WTC11 (cell line): Measurements from ENCODE around the gene KLK1. TPM values are rescaled to one million over a fixed set of nuclear protein-coding genes. Genes with fewer than 3 reads are reported as not detected.

Experiments used
- ATAC-seq: fragments of 200-7000 bp; cut with Tn5 transposase; 2 replicates; pipeline ENCODE4 v1.10.0; 2021; ENCODE audit warnings: mild to moderate bottlenecking, moderate library complexity
- CTCF ChIA-PET: fragments of 300-600 bp; sonication (Branson Sonifier 250); formaldehyde crosslinking; loops from one replicate; lab custom pipeline; 2021; ENCODE audit warnings: antibody characterized with exemption; lab: Charles Lee
- POLR2A ChIA-PET: fragments of 350-600 bp; sonication (Branson Sonifier 250); formaldehyde crosslinking; loops from one replicate; lab custom pipeline; 2021; ENCODE audit warnings: antibody characterized with exemption; lab: Charles Lee
- DNase-seq: peaks from one replicate; pipeline ENCODE4 v3.0.0; 2021; ENCODE audit warnings: low spot score
- H3K27ac Mint-ChIP-seq: 2 replicates; pipeline ENCODE4 v1.8.0; 2021; ENCODE audit warnings: mixed read lengths
- H3K27me3 Mint-ChIP-seq: 2 replicates; pipeline ENCODE4 v1.8.0; 2021; ENCODE audit warnings: low read depth, mild to moderate bottlenecking, moderate library complexity, mixed read lengths
- H3K36me3 Mint-ChIP-seq: 2 replicates; pipeline ENCODE4 v1.8.0; 2021; ENCODE audit warnings: mixed read lengths
- H3K4me1 Mint-ChIP-seq: 2 replicates; pipeline ENCODE4 v1.8.0; 2022; ENCODE audit warnings: mixed read lengths
- H3K4me3 Mint-ChIP-seq: 2 replicates; pipeline ENCODE4 v1.8.0; 2021; ENCODE audit warnings: mild to moderate bottlenecking, moderate library complexity, mixed read lengths
- H3K9me3 Mint-ChIP-seq: 2 replicates; pipeline ENCODE4 v1.8.0; 2021; ENCODE audit warnings: mixed read lengths
- ATF2 ChIP-seq: sonication (generic); formaldehyde crosslinking; IDR thresholded peaks from 2 replicates; pipeline ENCODE4 v1.8.1; 2022; ENCODE audit warnings: low read depth, missing genetic modification reagents, borderline replicate concordance
- CDX4 ChIP-seq: fragments of 250-450 bp; sonication (Bioruptor Pico); IDR thresholded peaks from 2 replicates; pipeline ENCODE4 v1.9.0; 2021; ENCODE audit warnings: moderate library complexity, mild to moderate bottlenecking, inconsistent platforms, borderline replicate concordance
- CREB1 ChIP-seq: sonication (generic); formaldehyde crosslinking; IDR thresholded peaks from 2 replicates; pipeline ENCODE4 v1.8.0; 2023; ENCODE audit warnings: mild to moderate bottlenecking, missing genetic modification reagents
- ELF4 ChIP-seq: sonication (generic); formaldehyde crosslinking; IDR thresholded peaks from 2 replicates; pipeline ENCODE4 v1.8.1; 2022; ENCODE audit warnings: low read depth, mild to moderate bottlenecking, moderate library complexity, missing genetic modification reagents
- FOXK1 ChIP-seq: sonication (generic); formaldehyde crosslinking; IDR thresholded peaks from 2 replicates; pipeline ENCODE4 v1.8.0; 2022; ENCODE audit warnings: mild to moderate bottlenecking, moderate library complexity, missing genetic modification reagents
- GABPB1 ChIP-seq: sonication (generic); formaldehyde crosslinking; IDR thresholded peaks from 2 replicates; pipeline ENCODE4 v1.8.1; 2023; ENCODE audit warnings: mild to moderate bottlenecking, missing genetic modification reagents
- HMGA2 ChIP-seq: fragments of 250-450 bp; sonication (Bioruptor Pico); IDR thresholded peaks from 2 replicates; pipeline ENCODE4 v1.4.0; 2021; ENCODE audit warnings: mild to moderate bottlenecking, moderate library complexity
- KAT7 ChIP-seq: sonication (generic); formaldehyde crosslinking; IDR thresholded peaks from 2 replicates; pipeline ENCODE4 v1.8.1; 2023; ENCODE audit warnings: missing genetic modification reagents, mild to moderate bottlenecking, borderline replicate concordance
- MAX ChIP-seq: sonication (generic); formaldehyde crosslinking; IDR thresholded peaks from 2 replicates; pipeline ENCODE4 v1.8.0; 2022; ENCODE audit warnings: mild to moderate bottlenecking, missing genetic modification reagents
- NR1H2 ChIP-seq: sonication (generic); formaldehyde crosslinking; IDR thresholded peaks from 2 replicates; pipeline ENCODE4 v1.9.0; 2021; ENCODE audit warnings: mild to moderate bottlenecking, moderate library complexity, missing genetic modification reagents
- NR3C1 ChIP-seq: sonication (generic); formaldehyde crosslinking; conservative IDR thresholded peaks from 2 replicates; pipeline ENCODE4 v1.8.1; 2023; ENCODE audit warnings: low read depth, mild to moderate bottlenecking, missing genetic modification reagents
- PREB ChIP-seq: sonication (generic); formaldehyde crosslinking; IDR thresholded peaks from 2 replicates; pipeline ENCODE4 v1.8.1; 2022; ENCODE audit warnings: mild to moderate bottlenecking, missing genetic modification reagents, moderate library complexity, borderline replicate concordance
- PRRX2 ChIP-seq: fragments of 250-450 bp; sonication (Bioruptor Pico); IDR thresholded peaks from 2 replicates; pipeline ENCODE4 v1.8.0; 2021; ENCODE audit warnings: mild to moderate bottlenecking
- RELA ChIP-seq: sonication (generic); formaldehyde crosslinking; IDR thresholded peaks from 2 replicates; pipeline ENCODE4 v1.8.1; 2022; ENCODE audit warnings: missing genetic modification reagents, mild to moderate bottlenecking, borderline replicate concordance
- STAT6 ChIP-seq: sonication (generic); formaldehyde crosslinking; conservative IDR thresholded peaks from 2 replicates; pipeline ENCODE4 v1.8.1; 2023; ENCODE audit warnings: mild to moderate bottlenecking, low read depth, missing genetic modification reagents, moderate library complexity
- ZBTB21 ChIP-seq: sonication (generic); formaldehyde crosslinking; IDR thresholded peaks from 2 replicates; pipeline ENCODE4 v1.8.1; 2023; ENCODE audit warnings: mild to moderate bottlenecking, missing genetic modification reagents, borderline replicate concordance
- ZBTB43 ChIP-seq: sonication (generic); formaldehyde crosslinking; IDR thresholded peaks from 2 replicates; pipeline ENCODE4 v1.8.1; 2023; ENCODE audit warnings: mild to moderate bottlenecking, missing genetic modification reagents
- ZNF138 ChIP-seq: sonication (generic); formaldehyde crosslinking; conservative IDR thresholded peaks from 2 replicates; pipeline ENCODE4 v1.8.1; 2022; ENCODE audit warnings: mild to moderate bottlenecking, moderate library complexity, missing genetic modification reagents
- ZNF423 ChIP-seq: fragments of 250-450 bp; sonication (Bioruptor Pico); IDR thresholded peaks from 2 replicates; pipeline ENCODE4 v2.1.2; 2022; ENCODE audit warnings: mild to moderate bottlenecking, moderate library complexity
- total RNA-seq: library from RNA; stranded (reverse); gene quantifications from 3 replicates; pipeline ENCODE4 v1.2.3, GENCODE V29; 2021
- TF ChIP-seq, protein P1 (sequence below): fragments of 250-450 bp; sonication (Bioruptor Pico); IDR thresholded peaks from 2 replicates; pipeline ENCODE4 v1.8.0; 2021; ENCODE audit warnings: mild to moderate bottlenecking
- TF ChIP-seq, protein P2 (sequence below): sonication (generic); formaldehyde crosslinking; IDR thresholded peaks from 2 replicates; pipeline ENCODE4 v1.8.1; 2023; ENCODE audit warnings: mild to moderate bottlenecking, missing genetic modification reagents

The KLK1 gene
- total RNA-seq, 1 experiment from 2014 or later = 3.9 TPM

DNA sequence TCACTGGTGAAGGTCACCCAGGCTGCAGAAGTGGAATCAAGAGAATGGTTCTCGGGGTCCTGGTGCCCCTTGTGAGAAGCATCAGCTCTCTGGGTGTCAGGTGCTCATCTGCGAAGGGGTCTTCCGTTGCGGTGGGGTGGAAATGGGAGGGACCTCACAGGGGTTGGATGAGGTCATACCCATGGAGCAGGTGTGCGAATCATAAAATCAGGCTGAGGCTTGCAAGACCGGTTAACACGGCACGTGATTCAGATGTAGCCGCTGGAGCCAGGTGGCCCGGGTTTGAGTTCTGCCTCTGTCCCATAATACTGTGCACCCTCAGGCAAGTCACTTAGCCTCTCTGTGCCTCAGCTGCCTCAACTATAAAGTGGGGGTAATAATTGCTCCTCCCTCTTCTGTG is 13.7 kb upstream of the KLK1 start:
- TF ChIP-seq STAT6 (CRISPR knock-in tag) = no peak
- TF ChIP-seq MAX (CRISPR knock-in tag) = no peak
- TF ChIP-seq ZBTB43 (CRISPR knock-in tag) = no peak
- TF ChIP-seq NR1H2 (CRISPR knock-in tag) = no peak
- TF ChIP-seq HMGA2 (CRISPR knock-in tag) = no peak
- TF ChIP-seq RELA (CRISPR knock-in tag) = no peak
- TF ChIP-seq PRRX2 (CRISPR knock-in tag) = no peak
- TF ChIP-seq ELF4 (CRISPR knock-in tag) = no peak
- TF ChIP-seq FOXK1 (CRISPR knock-in tag) = no peak
- TF ChIP-seq PREB (CRISPR knock-in tag) = no peak
- no peak for TF ChIP-seq ZNF423 (CRISPR knock-in tag)
- TF ChIP-seq GABPB1 (CRISPR knock-in tag) = no peak
- no peak for TF ChIP-seq KAT7 (CRISPR knock-in tag)
- TF ChIP-seq NR3C1 (CRISPR knock-in tag) = no peak
- TF ChIP-seq, protein P1, sequence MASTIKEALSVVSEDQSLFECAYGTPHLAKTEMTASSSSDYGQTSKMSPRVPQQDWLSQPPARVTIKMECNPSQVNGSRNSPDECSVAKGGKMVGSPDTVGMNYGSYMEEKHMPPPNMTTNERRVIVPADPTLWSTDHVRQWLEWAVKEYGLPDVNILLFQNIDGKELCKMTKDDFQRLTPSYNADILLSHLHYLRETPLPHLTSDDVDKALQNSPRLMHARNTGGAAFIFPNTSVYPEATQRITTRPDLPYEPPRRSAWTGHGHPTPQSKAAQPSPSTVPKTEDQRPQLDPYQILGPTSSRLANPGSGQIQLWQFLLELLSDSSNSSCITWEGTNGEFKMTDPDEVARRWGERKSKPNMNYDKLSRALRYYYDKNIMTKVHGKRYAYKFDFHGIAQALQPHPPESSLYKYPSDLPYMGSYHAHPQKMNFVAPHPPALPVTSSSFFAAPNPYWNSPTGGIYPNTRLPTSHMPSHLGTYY = no peak
- no peaks in the 10 kb centered on the region for H3K36me3 Mint-ChIP-seq

GRCh38 chr19:50836543-50837195 is 13.1 kb upstream of the KLK1 start:
- peaks cover 18% of the 10 kb centered on the region for H3K4me1 Mint-ChIP-seq
- H3K36me3 Mint-ChIP-seq = no peaks in the 10 kb centered on the region
- H3K4me3 Mint-ChIP-seq = peak overlapping the region; percentile 83
- no peaks in the 10 kb centered on the region for H3K9me3 Mint-ChIP-seq
- H3K27me3 Mint-ChIP-seq = peaks cover 69% of the 10 kb centered on the region
- ATAC-seq = peak; percentile 12
- ChIA-PET CTCF (interaction anchor here (1.2 kb wide), 2 partner anchors 73 to 181 kb away, joined by 3 to 6 read pairs; no protein-coding TSS in a partner anchor), POLR2A (no interaction called here)
- peak; percentile 41 for DNase-seq
- no peak overlapping the region for H3K27ac Mint-ChIP-seq
- TF ChIP-seq, protein P2, sequence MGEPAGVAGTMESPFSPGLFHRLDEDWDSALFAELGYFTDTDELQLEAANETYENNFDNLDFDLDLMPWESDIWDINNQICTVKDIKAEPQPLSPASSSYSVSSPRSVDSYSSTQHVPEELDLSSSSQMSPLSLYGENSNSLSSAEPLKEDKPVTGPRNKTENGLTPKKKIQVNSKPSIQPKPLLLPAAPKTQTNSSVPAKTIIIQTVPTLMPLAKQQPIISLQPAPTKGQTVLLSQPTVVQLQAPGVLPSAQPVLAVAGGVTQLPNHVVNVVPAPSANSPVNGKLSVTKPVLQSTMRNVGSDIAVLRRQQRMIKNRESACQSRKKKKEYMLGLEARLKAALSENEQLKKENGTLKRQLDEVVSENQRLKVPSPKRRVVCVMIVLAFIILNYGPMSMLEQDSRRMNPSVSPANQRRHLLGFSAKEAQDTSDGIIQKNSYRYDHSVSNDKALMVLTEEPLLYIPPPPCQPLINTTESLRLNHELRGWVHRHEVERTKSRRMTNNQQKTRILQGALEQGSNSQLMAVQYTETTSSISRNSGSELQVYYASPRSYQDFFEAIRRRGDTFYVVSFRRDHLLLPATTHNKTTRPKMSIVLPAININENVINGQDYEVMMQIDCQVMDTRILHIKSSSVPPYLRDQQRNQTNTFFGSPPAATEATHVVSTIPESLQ = no peak
- TF ChIP-seq ZBTB21 (CRISPR knock-in tag) = no peak
- no peak for TF ChIP-seq ZNF138 (CRISPR knock-in tag)
- no peak for TF ChIP-seq KAT7 (CRISPR knock-in tag)
- TF ChIP-seq CDX4 (CRISPR knock-in tag) = no peak
- TF ChIP-seq HMGA2 (CRISPR knock-in tag) = no peak
- TF ChIP-seq ATF2 = no peak
- no peak for TF ChIP-seq CREB1 (CRISPR knock-in tag)

More for the DNA sequence above, 13.7 kb upstream of the KLK1 start:
- ChIA-PET POLR2A (no interaction called here), CTCF (interaction anchor here (1.2 kb wide), 2 partner anchors 72 to 180 kb away, joined by 3 to 6 read pairs; no protein-coding TSS in a partner anchor)
- Mint-ChIP-seq H3K27me3 (peaks cover 75% of the 10 kb centered on the region), H3K9me3 (no peaks in the 10 kb centered on the region), H3K4me3 (peak overlapping the region; percentile 83), H3K27ac (no peak overlapping the region), H3K4me1 (peaks cover 18% of the 10 kb centered on the region)
- ATAC-seq = no peak
- DNase-seq = no peak
